Breast epithelium (tissue), 3 donors: ENCODE measurements around the gene REG4.

Experiments
- CTCF ChIP-seq, 3 donors: fragments of 450-650 bp; IDR thresholded peaks; one replicate each; pipeline ENCODE4 v1.5.1; 2016 to 2017; ENCODE audit warnings: antibody characterized with exemption in 3 of 3, mild to moderate bottlenecking in 3 of 3, moderate library complexity in 3 of 3
- POLR2A ChIP-seq: fragments of 450-650 bp; IDR thresholded peaks from one replicate; pipeline ENCODE4 v1.6.1; 2016; ENCODE audit warnings: antibody characterized with exemption, mild to moderate bottlenecking, moderate library complexity
- POLR2AphosphoS5 ChIP-seq, 3 donors: sonication (generic); formaldehyde crosslinking; IDR thresholded peaks; one replicate each; pipeline ENCODE4 v1.6.1; 2017; ENCODE audit warnings: antibody characterized with exemption in 3 of 3

GRCh38 chr1:119815928-119816327 lies 4.7 kb upstream of the REG4 start:
- no peak for TF ChIP-seq POLR2A
- no peak for TF ChIP-seq CTCF (IDR thresholded peaks at IDR 0.05)
- TF ChIP-seq POLR2AphosphoS5 (IDR thresholded peaks at IDR 0.05): no peak
